Ovary (tissue), 9 donors: Measurements from ENCODE around the gene ETV3. TPM values are rescaled to one million over a fixed set of nuclear protein-coding genes. Genes with fewer than 3 reads are reported as not detected.

Experiments
- DNase-seq, 5 donors: peaks; one replicate each; pipeline ENCODE4 v3.0.0-alpha.2; 2019 to 2020
- H3K27ac ChIP-seq, 2 donors: fragments of 200-600 bp; one replicate each; pipeline versions ENCODE4 v1.5.1 to v1.8.0; 2019 to 2022
- H3K27me3 ChIP-seq: fragments of 200-600 bp; one replicate; pipeline ENCODE4 v1.8.0; 2022
- H3K36me3 ChIP-seq: fragments of 200-600 bp; sonication (generic); one replicate; pipeline ENCODE4 v1.5.1; 2019
- H3K4me1 ChIP-seq: one replicate; pipeline ENCODE4 v1.8.1; 2013; ENCODE audit warnings: mild to moderate bottlenecking, moderate library complexity; ENCODE audit not compliant: insufficient read depth
- H3K4me3 ChIP-seq: fragments of 200-600 bp; sonication (generic); one replicate; pipeline ENCODE4 v1.5.1; 2017
- H3K9me3 ChIP-seq, 2 donors: fragments of 200-600 bp in 1 of 2; sonication (generic) in 1 of 2; one replicate each; pipeline versions ENCODE4 v1.5.1 to v1.8.1; 2013 to 2019; ENCODE audit warnings: mild to moderate bottlenecking in 1 of 2, moderate library complexity in 1 of 2
- EP300 ChIP-seq: sonication (generic); formaldehyde crosslinking; IDR thresholded peaks from one replicate; pipeline ENCODE4 v1.6.1; 2017; ENCODE audit warnings: antibody characterized with exemption
- POLR2A ChIP-seq: fragments of 450-650 bp; IDR thresholded peaks from one replicate; pipeline ENCODE4 v1.6.1; 2017; ENCODE audit warnings: antibody characterized with exemption, mild to moderate bottlenecking, moderate library complexity
- WGBS, 3 donors: extraction: QIAGEN DNeasy Blood & Tissue Kit in 1 of 3; methylation state at CpG; one replicate each; pipeline versions ENCODE4 v1.1.5 to v1.1.7; 2013 to 2017; 5-methylcytosine and 5-hydroxymethylcytosine counted together
- intact Hi-C, 4 donors: fragments of 100-400 bp; cut with DNase I; formaldehyde crosslinking; loops; one replicate each; pipeline versions ENCODE4 v1.11.0 to v1.15.1; 2022 to 2023
- polyA plus RNA-seq, 2 donors: library from polyadenylated mRNA; stranded (reverse); fragments of 200-250 nt in 1 of 2; fragments of 350-450 nt in 1 of 2; fragmentation: Illumina TruSeq in 1 of 2; extraction: RNeasy Lipid Tissue Mini Kit (QIAGEN cat#74804) in 1 of 2; gene quantifications; one replicate each; pipeline ENCODE4 v1.2.3, GENCODE V29; 2013 to 2014
- total RNA-seq, 7 donors: library from RNA; depleted of rRNA in 2 of 7; stranded (reverse); fragments of >200 nt in 2 of 7; fragmentation: NEBNext Ultra II Directional in 3 of 7; extraction: Animal tissue kit (Norgen Biotek cat#: 25700) in 3 of 7; gene quantifications; one replicate each; pipeline versions ENCODE4 v1.1.0 to v1.2.4, GENCODE V29; 2016 to 2023
- TF ChIP-seq, protein P1 (sequence below), 3 donors: fragments of 450-650 bp in 2 of 3; fragments of 200-600 bp in 1 of 3; IDR thresholded peaks; one replicate each; pipeline versions ENCODE4 v1.5.1 to v1.8.0; 2016 to 2022; ENCODE audit warnings: antibody characterized with exemption in 3 of 3, mild to moderate bottlenecking in 1 of 3
- donor health status: DM: no; HTN: no; CAD: no; lungs with moderate emphysema.
- donor health status: DM: no; HTN: no; CAD: no.
- donor health status: Bipolar disorder and iron deficiency.
- donor health status: DM: yes; HTN: yes; CAD: no.
- donor health status: DM: no; HTN: no; CAD: no.
- donor health status: DM: yes; HTN: yes; CAD: no.

ETV3 gene
- total and polyA plus RNA-seq, 9 donors = 8.0 to 36.4 (median 22.5) TPM

DNA sequence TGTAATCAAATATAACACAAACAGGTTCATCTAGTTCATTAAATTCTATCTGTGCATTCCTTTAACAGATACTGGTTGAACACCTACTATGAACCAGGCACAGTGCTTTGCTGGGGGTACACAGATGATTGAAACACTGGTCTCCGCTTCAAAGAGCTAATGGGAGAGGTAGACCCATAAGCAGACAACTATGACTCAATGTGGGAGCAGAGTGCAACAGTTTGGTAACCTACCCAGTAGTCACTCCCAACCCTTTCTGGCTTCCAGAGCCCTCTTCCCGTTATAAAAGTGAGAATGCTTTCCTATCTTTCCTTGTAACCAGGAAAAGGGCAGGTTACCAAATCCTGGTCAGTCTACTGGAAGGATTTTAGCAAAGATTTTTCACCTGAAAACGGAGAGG lies 8.0 kb upstream of the ETV3 start:
- intact Hi-C loops = loop anchor here in 1 of 4 donors (5.0 kb wide), 1 partner anchor 369 kb away; no protein-coding TSS in a partner anchor
- no peak for DNase-seq
- no peaks in the 10 kb centered on the region for H3K27me3 ChIP-seq
- H3K27ac ChIP-seq = no peak overlapping the region
- no peaks in the 10 kb centered on the region for H3K4me1 ChIP-seq
- no peaks in the 10 kb centered on the region for H3K36me3 ChIP-seq
- H3K9me3 ChIP-seq = no peaks in the 10 kb centered on the region
- WGBS, 3 donors = 74 to 81% (median 75%) methylated on average over 3 of the region's 3 CpGs
- TF ChIP-seq EP300 = no peak
- TF ChIP-seq POLR2A = no peak
- TF ChIP-seq, protein P1, sequence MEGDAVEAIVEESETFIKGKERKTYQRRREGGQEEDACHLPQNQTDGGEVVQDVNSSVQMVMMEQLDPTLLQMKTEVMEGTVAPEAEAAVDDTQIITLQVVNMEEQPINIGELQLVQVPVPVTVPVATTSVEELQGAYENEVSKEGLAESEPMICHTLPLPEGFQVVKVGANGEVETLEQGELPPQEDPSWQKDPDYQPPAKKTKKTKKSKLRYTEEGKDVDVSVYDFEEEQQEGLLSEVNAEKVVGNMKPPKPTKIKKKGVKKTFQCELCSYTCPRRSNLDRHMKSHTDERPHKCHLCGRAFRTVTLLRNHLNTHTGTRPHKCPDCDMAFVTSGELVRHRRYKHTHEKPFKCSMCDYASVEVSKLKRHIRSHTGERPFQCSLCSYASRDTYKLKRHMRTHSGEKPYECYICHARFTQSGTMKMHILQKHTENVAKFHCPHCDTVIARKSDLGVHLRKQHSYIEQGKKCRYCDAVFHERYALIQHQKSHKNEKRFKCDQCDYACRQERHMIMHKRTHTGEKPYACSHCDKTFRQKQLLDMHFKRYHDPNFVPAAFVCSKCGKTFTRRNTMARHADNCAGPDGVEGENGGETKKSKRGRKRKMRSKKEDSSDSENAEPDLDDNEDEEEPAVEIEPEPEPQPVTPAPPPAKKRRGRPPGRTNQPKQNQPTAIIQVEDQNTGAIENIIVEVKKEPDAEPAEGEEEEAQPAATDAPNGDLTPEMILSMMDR (IDR thresholded peaks at IDR 0.05) = no peak
- H3K4me3 ChIP-seq = no peak overlapping the region

DNA sequence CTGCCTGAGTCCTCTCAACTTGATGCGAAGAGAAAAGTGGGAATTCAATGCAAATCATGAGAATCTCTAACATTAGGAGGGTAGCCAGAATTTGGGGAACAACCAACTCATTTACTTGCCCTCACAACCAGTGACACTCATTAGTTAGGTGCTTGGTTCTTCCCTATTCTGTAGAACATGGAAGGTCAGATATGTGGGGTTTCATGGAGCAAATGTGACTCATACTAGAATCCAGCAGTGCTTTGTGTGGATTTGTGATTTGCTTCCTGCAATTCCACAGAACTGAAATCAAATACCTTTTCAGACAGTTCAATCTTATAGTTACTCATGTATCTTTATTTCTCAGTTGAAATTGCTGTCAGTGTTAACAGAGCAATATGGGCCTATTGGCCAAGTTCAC lies 6.9 kb upstream of the ETV3 start:
- TF ChIP-seq EP300 (no peak), POLR2A (no peak)
- no peaks in the 10 kb centered on the region for H3K36me3 ChIP-seq
- no peaks in the 10 kb centered on the region for H3K4me1 ChIP-seq
- no peak overlapping the region for H3K27ac ChIP-seq
- WGBS, 3 donors = 79 to 100% (median 89%) methylated on average over 1 of the region's 1 CpG
- H3K9me3 ChIP-seq = no peaks in the 10 kb centered on the region
- H3K4me3 ChIP-seq = no peak overlapping the region
- no peaks in the 10 kb centered on the region for H3K27me3 ChIP-seq
- intact Hi-C loops = loop anchor here in 1 of 4 donors (5.0 kb wide), 1 partner anchor 368 kb away; no protein-coding TSS in a partner anchor
- no peak for DNase-seq

DNA sequence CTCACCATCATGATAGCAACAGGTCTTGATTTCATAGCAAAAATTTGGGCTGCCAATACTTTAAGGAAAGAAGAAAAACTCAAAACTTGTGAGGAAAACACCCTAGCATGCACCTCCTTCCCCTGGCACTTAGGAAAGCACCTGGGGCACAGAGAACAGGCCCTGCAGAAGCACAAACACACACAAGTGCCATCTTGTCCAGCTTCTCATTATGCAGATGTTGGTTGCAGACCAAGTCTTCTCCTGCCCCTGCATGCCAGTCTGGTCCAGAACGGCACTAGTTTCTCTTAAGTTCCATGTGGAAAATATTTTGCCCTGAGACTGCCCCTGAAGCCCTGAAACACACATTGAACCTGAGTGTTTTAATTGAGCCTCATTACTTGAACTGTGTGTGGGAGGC lies 6.3 kb upstream of the ETV3 start:
- TF ChIP-seq, protein P1 (IDR thresholded peaks at IDR 0.05) = no peak
- no peak for TF ChIP-seq EP300
- TF ChIP-seq POLR2A = no peak
- intact Hi-C loops = no loop called here
- DNase-seq = no peak
- no peak overlapping the region for H3K27ac ChIP-seq
- H3K9me3 ChIP-seq = no peaks in the 10 kb centered on the region
- no peaks in the 10 kb centered on the region for H3K4me1 ChIP-seq
- H3K36me3 ChIP-seq = no peaks in the 10 kb centered on the region
- no peak overlapping the region for H3K4me3 ChIP-seq
- no peaks in the 10 kb centered on the region for H3K27me3 ChIP-seq
- 41 to 62% (median 46%) methylated on average over 1 of the region's 1 CpG for WGBS, 3 donors

DNA sequence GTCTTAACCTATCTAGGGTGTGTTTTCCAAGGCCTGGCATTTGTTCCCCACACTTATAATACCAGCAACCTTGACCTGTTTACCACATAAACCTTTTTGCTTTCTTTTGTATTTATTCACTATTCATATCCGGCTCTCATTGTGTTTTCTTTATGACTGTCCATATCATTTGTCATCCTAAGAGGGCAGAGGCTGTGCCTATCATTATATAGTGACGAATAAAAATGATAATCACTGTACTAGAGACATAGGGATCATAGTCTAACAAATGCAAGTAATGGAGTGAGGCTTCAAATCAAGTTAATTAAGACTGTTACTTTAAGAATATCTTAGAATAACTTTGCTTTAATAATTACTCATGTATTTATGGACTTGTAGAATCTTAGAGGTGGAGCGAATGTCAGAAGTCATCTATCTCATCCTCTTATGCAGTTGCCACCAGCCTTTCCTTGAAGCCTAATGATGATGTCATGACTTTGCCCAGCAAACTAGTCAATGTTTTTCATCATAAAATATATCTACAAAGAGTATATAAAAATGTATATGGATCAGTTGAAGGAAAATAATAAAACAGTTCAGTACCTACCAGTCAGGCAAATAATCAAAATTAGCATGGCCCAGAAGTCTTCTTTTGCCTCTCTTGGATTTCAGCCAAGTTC lies 4.7 kb upstream of the ETV3 start:
- no peaks in the 10 kb centered on the region for H3K36me3 ChIP-seq
- WGBS, 3 donors = 74 to 89% (median 74%) methylated on average over 3 of the region's 3 CpGs
- intact Hi-C loops = no loop called here

DNA sequence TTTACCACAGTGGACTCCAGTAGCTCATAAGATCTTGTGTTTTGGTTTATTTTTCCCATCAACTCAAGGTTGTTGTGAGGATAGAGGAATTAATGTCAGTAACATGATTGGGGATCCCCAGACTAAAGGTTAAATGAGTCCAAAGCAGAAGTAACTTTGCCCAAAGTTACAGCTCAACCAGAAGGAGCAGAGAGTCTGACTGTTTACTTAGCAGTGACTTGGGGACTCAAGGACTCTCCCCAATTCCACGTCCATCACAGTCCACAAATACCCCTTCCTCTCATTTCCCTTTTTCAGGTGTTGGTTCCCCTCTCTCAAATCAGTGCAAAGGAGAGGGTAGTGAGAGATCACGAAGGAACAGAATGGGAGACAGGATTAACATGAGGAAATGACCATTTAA lies 4.0 kb upstream of the ETV3 start:
- no peaks in the 10 kb centered on the region for H3K36me3 ChIP-seq
- no peak for DNase-seq
- H3K27ac ChIP-seq = no peak overlapping the region
- TF ChIP-seq, protein P1 (IDR thresholded peaks at IDR 0.05) = no peak
- no peak for TF ChIP-seq EP300
- no peak for TF ChIP-seq POLR2A
- H3K27me3 ChIP-seq = no peaks in the 10 kb centered on the region
- peaks cover 1% of the 10 kb centered on the region for H3K4me1 ChIP-seq
- WGBS, 3 donors = 62 to 66% (median 62%) methylated on average over 2 of the region's 2 CpGs
- intact Hi-C loops = no loop called here
- no peak overlapping the region for H3K4me3 ChIP-seq
- no peaks in the 10 kb centered on the region for H3K9me3 ChIP-seq

More for the DNA sequence above, 4.7 kb upstream of the ETV3 start:
- no peak overlapping the region for H3K4me3 ChIP-seq
- no peak overlapping the region for H3K27ac ChIP-seq
- no peaks in the 10 kb centered on the region for H3K27me3 ChIP-seq
- no peak for DNase-seq
- no peaks in the 10 kb centered on the region for H3K9me3 ChIP-seq
- no peaks in the 10 kb centered on the region for H3K4me1 ChIP-seq
- TF ChIP-seq EP300 = no peak
- no peak for TF ChIP-seq POLR2A
- TF ChIP-seq, protein P1 (IDR thresholded peaks at IDR 0.05) = no peak
